Muscle of leg (tissue), 11 donors: Measurements from ENCODE around the gene GNAQ. TPM values are rescaled to one million over a fixed set of nuclear protein-coding genes. Genes with fewer than 3 reads are reported as not detected.

ENCODE experiments used
- DNase-seq: peaks from one replicate; pipeline ENCODE4 v3.0.0; 2013
- H3K27ac ChIP-seq: one replicate; pipeline ENCODE4 v1.5.1; 2013; ENCODE audit warnings: mild to moderate bottlenecking, low read length, control low read depth
- H3K27me3 ChIP-seq: one replicate; pipeline ENCODE4 v1.6.1; 2013; ENCODE audit warnings: low read length; ENCODE audit not compliant: control insufficient read depth, insufficient read depth
- H3K36me3 ChIP-seq: one replicate; pipeline ENCODE4 v1.6.1; 2013; ENCODE audit warnings: low read length; ENCODE audit not compliant: control insufficient read depth, insufficient read depth
- H3K4me1 ChIP-seq: one replicate; pipeline ENCODE4 v1.6.1; 2013; ENCODE audit warnings: low read length; ENCODE audit not compliant: control insufficient read depth, insufficient read depth
- H3K4me3 ChIP-seq: one replicate; pipeline ENCODE4 v1.5.1; 2013; ENCODE audit warnings: low read length, control low read depth
- H3K9me3 ChIP-seq: replicated peaks from 2 replicates; pipeline ENCODE4 v1.6.1; 2013; ENCODE audit warnings: low read depth, low read length; ENCODE audit not compliant: control insufficient read depth
- WGBS: methylation state at CpG from one replicate; pipeline ENCODE4 v1.1.5; 2013; ENCODE audit warnings: missing lambda C conversion rate; ENCODE audit not compliant: insufficient coverage; 5-methylcytosine and 5-hydroxymethylcytosine counted together
- polyA plus RNA-seq, 8 donors: library from polyadenylated mRNA; unstranded; fragments of 120-200 nt; gene quantifications; one replicate each; pipeline versions ENCODE4 v1.2.1 to v1.2.3, GENCODE V29; 2013; ENCODE audit warnings: inconsistent platforms in 1 of 8, low replicate concordance in 1 of 8; ENCODE audit not compliant: insufficient read length in 8 of 8, insufficient read depth in 1 of 8
- total RNA-seq: library from RNA; stranded (reverse); fragments of 120-200 nt; gene quantifications from one replicate; pipeline ENCODE4 v1.2.4, GENCODE V29; 2013

Gene GNAQ
- total and polyA plus RNA-seq, 9 donors = 19.7 to 31.6 (median 27.0) TPM

GRCh38 chr9:77961541-77961940, 70.1 kb downstream of the GNAQ start:
- Histone ChIP-seq H3K27me3 (no peaks in the 10 kb centered on the region), H3K27ac (no peak overlapping the region), H3K9me3 (no peaks in the 10 kb centered on the region), H3K4me3 (no peak overlapping the region), H3K36me3 (no peaks in the 10 kb centered on the region), H3K4me1 (peaks cover 3% of the 10 kb centered on the region)
- no CpG with 5 or more reads among the region's 1 CpG for WGBS
- DNase-seq = no peak

GRCh38 chr9:77960356-77961153, 71.1 kb downstream of the GNAQ start:
- Histone ChIP-seq H3K27ac (no peak overlapping the region), H3K4me3 (no peak overlapping the region), H3K4me1 (peaks cover 3% of the 10 kb centered on the region), H3K9me3 (no peaks in the 10 kb centered on the region), H3K36me3 (no peaks in the 10 kb centered on the region), H3K27me3 (no peaks in the 10 kb centered on the region)
- DNase-seq = no peak
- 71% methylated on average over 2 of the region's 5 CpGs for WGBS

- H3K27ac ChIP-seq = no peak overlapping the region
- no CpG with 5 or more reads among the region's 1 CpG for WGBS
- H3K4me1 ChIP-seq = peaks cover 3% of the 10 kb centered on the region
These were observed 71.8 kb downstream of the GNAQ start for GRCh38 chr9:77959803-77960202.

GRCh38 chr9:77957652-77958051, 74.0 kb downstream of the GNAQ start:
- peaks cover 6% of the 10 kb centered on the region for H3K4me1 ChIP-seq
- H3K27ac ChIP-seq = no peak overlapping the region
- WGBS = 70% methylated on average over 3 of the region's 5 CpGs
- H3K4me3 ChIP-seq = no peak overlapping the region
- no peaks in the 10 kb centered on the region for H3K9me3 ChIP-seq
- H3K27me3 ChIP-seq = no peaks in the 10 kb centered on the region
- H3K36me3 ChIP-seq = no peaks in the 10 kb centered on the region
- DNase-seq = no peak

More at GRCh38 chr9:77959803-77960202, 71.8 kb downstream of the GNAQ start:
- H3K9me3 ChIP-seq = no peaks in the 10 kb centered on the region
- DNase-seq = no peak
- H3K36me3 ChIP-seq = no peaks in the 10 kb centered on the region
- H3K27me3 ChIP-seq = no peaks in the 10 kb centered on the region
- no peak overlapping the region for H3K4me3 ChIP-seq

GRCh38 chr9:77956555-77956954, 75.1 kb downstream of the GNAQ start:
- Histone ChIP-seq H3K27ac (no peak overlapping the region), H3K9me3 (no peaks in the 10 kb centered on the region), H3K4me3 (no peak overlapping the region), H3K27me3 (no peaks in the 10 kb centered on the region), H3K4me1 (peaks cover 6% of the 10 kb centered on the region), H3K36me3 (no peaks in the 10 kb centered on the region)
- no peak for DNase-seq
- no CpG with 5 or more reads among the region's 2 CpGs for WGBS

- H3K27ac ChIP-seq = no peak overlapping the region
- H3K9me3 ChIP-seq = no peaks in the 10 kb centered on the region
- H3K27me3 ChIP-seq = no peaks in the 10 kb centered on the region
- DNase-seq = no peak
- WGBS = 69% methylated on average over 5 of the region's 5 CpGs
- no peak overlapping the region for H3K4me3 ChIP-seq
- no peaks in the 10 kb centered on the region for H3K36me3 ChIP-seq
- peaks cover 3% of the 10 kb centered on the region for H3K4me1 ChIP-seq
These were observed 77.0 kb downstream of the GNAQ start for GRCh38 chr9:77954666-77955015.

GRCh38 chr9:77954013-77954665, 77.5 kb downstream of the GNAQ start:
- H3K36me3 ChIP-seq = no peaks in the 10 kb centered on the region
- H3K9me3 ChIP-seq = no peaks in the 10 kb centered on the region
- no peak overlapping the region for H3K27ac ChIP-seq
- peaks cover 7% of the 10 kb centered on the region for H3K4me1 ChIP-seq
- H3K4me3 ChIP-seq = no peak overlapping the region
- no CpG with 5 or more reads among the region's 6 CpGs for WGBS
- DNase-seq = no peak
- no peaks in the 10 kb centered on the region for H3K27me3 ChIP-seq

GRCh38 chr9:77953590-77953989, 78.0 kb downstream of the GNAQ start:
- H3K9me3 ChIP-seq = no peaks in the 10 kb centered on the region
- H3K4me3 ChIP-seq = no peak overlapping the region
- H3K27ac ChIP-seq = no peak overlapping the region
- H3K36me3 ChIP-seq = no peaks in the 10 kb centered on the region
- no peak for DNase-seq
- H3K27me3 ChIP-seq = no peaks in the 10 kb centered on the region
- H3K4me1 ChIP-seq = peaks cover 9% of the 10 kb centered on the region

- H3K27me3 ChIP-seq = no peaks in the 10 kb centered on the region
- H3K4me1 ChIP-seq = peaks cover 9% of the 10 kb centered on the region
- no peak overlapping the region for H3K4me3 ChIP-seq
- no peak overlapping the region for H3K27ac ChIP-seq
- 0% methylated on average over 2 of the region's 2 CpGs for WGBS
- DNase-seq = peak; percentile 58
- no peaks in the 10 kb centered on the region for H3K9me3 ChIP-seq
- no peaks in the 10 kb centered on the region for H3K36me3 ChIP-seq
These were observed 78.8 kb downstream of the GNAQ start for GRCh38 chr9:77952635-77953328.

- no peak overlapping the region for H3K27ac ChIP-seq
- WGBS = no CpG with 5 or more reads among the region's 1 CpG
- H3K4me3 ChIP-seq = no peak overlapping the region
These were observed 80.2 kb downstream of the GNAQ start for GRCh38 chr9:77951369-77951768.

More at GRCh38 chr9:77951369-77951768, 80.2 kb downstream of the GNAQ start:
- no peak for DNase-seq
- Histone ChIP-seq H3K27me3 (no peaks in the 10 kb centered on the region), H3K9me3 (no peaks in the 10 kb centered on the region), H3K36me3 (no peaks in the 10 kb centered on the region), H3K4me1 (peaks cover 15% of the 10 kb centered on the region)
